Measurements from ENCODE around the gene VOPP1. TPM values are rescaled to one million over a fixed set of nuclear protein-coding genes. Genes with fewer than 3 reads are reported as not detected.

VOPP1 gene
- total and polyA plus RNA-seq, 12 donors = 10.2 to 60.7 (median 35.5) TPM

DNA sequence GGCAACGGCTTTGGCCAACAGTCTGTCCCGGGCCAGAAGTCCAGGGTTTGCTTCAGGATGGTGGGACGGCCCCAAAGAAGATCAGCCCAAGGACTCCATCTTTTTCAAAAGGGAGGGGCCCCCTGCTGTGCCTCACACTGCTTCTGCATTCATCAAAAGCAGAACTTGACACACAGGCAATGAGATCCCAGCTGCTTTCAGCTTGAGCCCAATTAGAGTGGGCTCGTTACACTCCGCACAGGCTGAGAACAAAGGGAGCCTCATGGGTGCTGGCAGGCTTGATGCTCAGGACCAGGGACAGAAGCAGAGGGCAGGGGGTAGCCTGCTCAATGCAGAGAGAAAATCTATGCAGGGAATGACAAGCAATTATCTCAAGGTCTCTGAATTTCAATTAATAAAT, 45.5 kb downstream of the VOPP1 start:
- DNase-seq = peak in 1 of 7 donors; percentile 27
- TF ChIP-seq POLR2A (IDR thresholded peaks at IDR 0.05) = no peak
- TF ChIP-seq, protein P1, sequence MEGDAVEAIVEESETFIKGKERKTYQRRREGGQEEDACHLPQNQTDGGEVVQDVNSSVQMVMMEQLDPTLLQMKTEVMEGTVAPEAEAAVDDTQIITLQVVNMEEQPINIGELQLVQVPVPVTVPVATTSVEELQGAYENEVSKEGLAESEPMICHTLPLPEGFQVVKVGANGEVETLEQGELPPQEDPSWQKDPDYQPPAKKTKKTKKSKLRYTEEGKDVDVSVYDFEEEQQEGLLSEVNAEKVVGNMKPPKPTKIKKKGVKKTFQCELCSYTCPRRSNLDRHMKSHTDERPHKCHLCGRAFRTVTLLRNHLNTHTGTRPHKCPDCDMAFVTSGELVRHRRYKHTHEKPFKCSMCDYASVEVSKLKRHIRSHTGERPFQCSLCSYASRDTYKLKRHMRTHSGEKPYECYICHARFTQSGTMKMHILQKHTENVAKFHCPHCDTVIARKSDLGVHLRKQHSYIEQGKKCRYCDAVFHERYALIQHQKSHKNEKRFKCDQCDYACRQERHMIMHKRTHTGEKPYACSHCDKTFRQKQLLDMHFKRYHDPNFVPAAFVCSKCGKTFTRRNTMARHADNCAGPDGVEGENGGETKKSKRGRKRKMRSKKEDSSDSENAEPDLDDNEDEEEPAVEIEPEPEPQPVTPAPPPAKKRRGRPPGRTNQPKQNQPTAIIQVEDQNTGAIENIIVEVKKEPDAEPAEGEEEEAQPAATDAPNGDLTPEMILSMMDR (IDR thresholded peaks at IDR 0.05) = no peak
- 69 to 76% (median 74%) methylated on average over 5 of the region's 5 CpGs for WGBS, 4 donors
- Histone ChIP-seq H3K36me3 (replicated peaks in 1 of 2) (no peaks in the 10 kb centered on the region), H3K27me3 (no peaks in the 10 kb centered on the region), H3K4me3 (no peak overlapping the region), H3K9me3 (replicated peaks in 1 of 3) (no peaks in the 10 kb centered on the region), H3K27ac (peak overlapping the region in 1 of 5 donors; percentile 25), H3K4me1 (replicated peaks in 1 of 2) (peaks cover 0 to 3% of the 10 kb centered on the region in 2 donors)
- intact Hi-C loops (cut with DNase I) = no loop called here

DNA sequence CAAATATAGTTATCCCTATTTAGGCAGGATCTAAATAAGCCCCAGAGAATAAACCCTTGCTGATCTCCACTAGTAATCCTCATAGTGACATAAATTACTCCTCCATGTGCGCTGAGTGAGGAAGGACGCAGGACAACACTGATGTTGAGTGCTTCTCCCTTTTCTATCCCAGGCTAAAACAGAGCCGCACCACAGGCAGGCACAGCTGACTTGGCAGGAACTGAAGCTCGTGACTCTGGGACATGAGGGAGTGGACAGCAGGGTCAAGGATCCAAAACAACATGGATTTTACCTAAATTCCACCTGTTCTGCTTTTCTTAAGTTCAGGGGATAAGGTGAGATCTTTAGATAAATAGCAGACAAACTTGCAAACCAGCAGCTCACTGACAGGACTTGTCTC, 46.0 kb downstream of the VOPP1 start:
- peak in 1 of 7 donors; percentile 29 for DNase-seq

DNA sequence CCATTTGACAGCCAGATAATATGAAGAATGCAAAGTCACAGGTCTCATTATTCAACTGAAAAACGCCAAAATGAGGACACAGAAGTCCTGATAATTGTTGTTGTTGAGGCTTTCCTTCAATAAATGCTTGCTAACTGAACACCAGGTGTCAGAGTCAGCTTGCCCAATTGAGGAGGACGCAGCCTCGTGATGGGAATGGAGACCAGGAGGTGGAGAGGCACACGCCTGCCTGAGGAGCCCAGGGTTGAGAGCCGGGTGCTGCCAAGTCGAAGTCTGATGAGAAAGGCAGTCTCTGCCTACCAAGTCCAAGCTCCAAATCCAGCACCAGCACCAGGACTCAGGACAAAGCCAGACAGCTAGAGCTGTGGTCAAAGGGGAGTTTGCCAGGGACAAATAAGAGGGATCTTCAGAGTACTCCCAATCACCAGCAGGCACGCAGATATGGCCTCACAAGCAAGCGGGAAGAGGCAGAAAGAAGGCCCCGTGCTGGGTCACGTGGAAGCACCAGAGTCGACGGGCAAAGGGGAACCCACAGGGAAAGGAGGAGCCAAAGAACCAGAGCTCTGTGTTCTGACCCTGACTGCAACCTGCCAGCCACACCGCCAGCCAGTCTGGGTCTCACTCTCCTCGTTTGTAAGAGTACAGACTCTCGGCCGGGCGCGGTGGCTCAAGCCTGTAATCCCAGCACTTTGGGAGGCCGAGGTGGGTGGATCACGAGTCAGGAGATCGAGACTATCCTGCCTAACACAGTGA, 47.6 kb downstream of the VOPP1 start:
- H3K9me3 ChIP-seq (replicated peaks in 1 of 3) = no peaks in the 10 kb centered on the region
- H3K27ac ChIP-seq = no peak overlapping the region
- DNase-seq = peak in 4 of 7 donors; percentile 28 to 52 (median 41)
- no peaks in the 10 kb centered on the region for H3K27me3 ChIP-seq
- peaks cover 0 to 3% of the 10 kb centered on the region in 2 donors for H3K4me1 ChIP-seq (replicated peaks in 1 of 2)
- H3K36me3 ChIP-seq (replicated peaks in 1 of 2) = no peaks in the 10 kb centered on the region
- TF ChIP-seq, protein P1 (IDR thresholded peaks at IDR 0.05) = peak in 1 of 6 experiments; percentile 11
- TF ChIP-seq POLR2A (IDR thresholded peaks at IDR 0.05) = no peak
- WGBS, 4 donors = 83 to 93% (median 90%) methylated on average over 18 to 21 of the region's 21 CpGs
- H3K4me3 ChIP-seq = no peak overlapping the region
- intact Hi-C loops (cut with DNase I) = no loop called here

More for the DNA sequence above, 46.0 kb downstream of the VOPP1 start:
- Histone ChIP-seq H3K4me3 (no peak overlapping the region), H3K4me1 (replicated peaks in 1 of 2) (peaks cover 0 to 3% of the 10 kb centered on the region in 2 donors), H3K9me3 (replicated peaks in 1 of 3) (no peaks in the 10 kb centered on the region), H3K27ac (peak overlapping the region in 1 of 5 donors; percentile 25), H3K36me3 (replicated peaks in 1 of 2) (no peaks in the 10 kb centered on the region), H3K27me3 (no peaks in the 10 kb centered on the region)
- intact Hi-C loops (cut with DNase I) = no loop called here
- TF ChIP-seq, protein P1 (IDR thresholded peaks at IDR 0.05) = no peak
- no peak for TF ChIP-seq POLR2A (IDR thresholded peaks at IDR 0.05)
- 75 to 79% (median 78%) methylated on average over 4 of the region's 4 CpGs for WGBS, 4 donors

DNA sequence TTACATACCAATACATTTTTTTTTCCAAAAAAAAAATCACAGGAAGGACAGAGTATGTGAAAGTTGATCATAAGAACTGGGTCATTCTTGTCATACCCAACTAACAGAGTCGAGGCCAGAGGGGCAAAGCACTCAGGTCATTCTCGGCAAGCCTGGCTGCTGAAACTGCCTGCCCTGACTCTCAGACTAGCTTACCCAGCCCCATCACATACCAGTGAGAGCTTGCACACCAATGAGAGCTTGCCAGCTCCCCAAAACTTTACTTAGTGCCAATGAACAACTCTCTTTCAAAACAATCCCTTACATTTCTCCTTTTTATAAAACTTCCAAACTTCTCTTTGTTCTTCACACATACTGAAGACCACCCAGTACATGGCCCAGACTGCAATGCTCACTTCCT, 48.9 kb downstream of the VOPP1 start:
- no peak overlapping the region for H3K4me3 ChIP-seq
- no peaks in the 10 kb centered on the region for H3K36me3 ChIP-seq (replicated peaks in 1 of 2)
- H3K9me3 ChIP-seq (replicated peaks in 1 of 3) = no peaks in the 10 kb centered on the region
- no peak overlapping the region for H3K27ac ChIP-seq
- intact Hi-C loops (cut with DNase I) = no loop called here
- TF ChIP-seq, protein P1 (IDR thresholded peaks at IDR 0.05) = no peak
- no peak for TF ChIP-seq POLR2A (IDR thresholded peaks at IDR 0.05)
- peaks cover 0 to 3% of the 10 kb centered on the region in 2 donors for H3K4me1 ChIP-seq (replicated peaks in 1 of 2)
- 50 to 81% (median 69%) methylated on average over 2 of the region's 2 CpGs for WGBS, 4 donors
- no peak for DNase-seq
- H3K27me3 ChIP-seq = no peaks in the 10 kb centered on the region
